ENCODE measurements around the gene IRX6. TPM values are rescaled to one million over a fixed set of nuclear protein-coding genes. Genes with fewer than 3 reads are reported as not detected.

The IRX6 gene
- total and polyA plus RNA-seq, 2 of the 4 experiments (the other 2 are of a cell fraction): not detected

DNA sequence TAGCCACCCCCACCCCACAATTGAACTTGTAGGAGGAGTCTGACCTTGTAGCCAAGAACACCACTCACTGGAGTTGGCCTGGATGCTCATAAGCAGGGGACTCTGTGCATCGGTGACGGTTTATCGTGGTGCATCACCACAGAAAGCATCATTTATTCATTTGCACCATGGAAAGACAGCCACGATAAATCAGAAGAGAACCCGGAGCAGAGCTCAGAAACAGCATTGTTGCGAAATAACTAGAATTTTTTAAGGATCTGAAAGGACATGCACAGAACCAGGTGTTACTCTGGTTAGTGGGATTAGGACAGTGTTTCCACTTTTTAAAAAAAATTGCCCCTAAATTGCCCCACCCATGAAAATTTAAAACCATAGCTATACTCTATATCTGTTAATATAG lies 44.4 kb upstream of the IRX6 start:
- Histone ChIP-seq H2BK120ac (ENCODE audit: low read depth, low read length) (no peak overlapping the region), H3K27me3 (ENCODE audit: control insufficient read depth, insufficient read depth, low read length) (no peaks in the 10 kb centered on the region), H4K91ac (ENCODE audit: insufficient read depth, low read depth, low read length) (no peak overlapping the region), H3K9ac (ENCODE audit: low read depth, low read length) (no peak overlapping the region), H4K20me1 (ENCODE audit: insufficient read depth, low read length) (no peaks in the 10 kb centered on the region), H3K23ac (ENCODE audit: low read depth, low read length) (no peak overlapping the region), H2BK5ac (ENCODE audit: low read depth, low read length, poor library complexity, severe bottlenecking) (no peak overlapping the region), H2AFZ (replicated peaks; ENCODE audit: low read length, poor library complexity) (no peak overlapping the region), H3K14ac (replicated peaks; ENCODE audit: low read depth, low read length) (no peak overlapping the region), H4K5ac (ENCODE audit: low read depth, low read length) (no peak overlapping the region), H3K4me1 (ENCODE audit: control insufficient read depth, insufficient read depth, low read length) (no peaks in the 10 kb centered on the region), H3K27ac (ENCODE audit: insufficient read depth, low read length) (no peak overlapping the region), H3K36me3 (ENCODE audit: control insufficient read depth, insufficient read depth, low read length) (no peaks in the 10 kb centered on the region), H3K18ac (ENCODE audit: low read depth, low read length) (no peak overlapping the region), H3K9me3 (ENCODE audit: control insufficient read depth, insufficient read depth, low read length) (no peaks in the 10 kb centered on the region), H3K4me3 (ENCODE audit: insufficient read depth, low read depth, low read length) (no peak overlapping the region), H3K79me1 (ENCODE audit: low read depth in 1 of 2, low read length in 2 of 2) (no peaks in the 10 kb centered on the region), H3K56ac (ENCODE audit: extremely low read depth, insufficient read depth, low read length) (no peak overlapping the region), H2AK5ac (ENCODE audit: low read depth, low read length) (no peak overlapping the region), H2BK15ac (ENCODE audit: low read depth, low read length) (no peak overlapping the region), H4K8ac (ENCODE audit: low read depth in 2 of 2, low read length in 2 of 2) (no peak overlapping the region), H3K9me1 (ENCODE audit: insufficient read depth, low read length) (no peaks in the 10 kb centered on the region), H2AK9ac (replicated peaks; ENCODE audit: low read depth, low read length, poor library complexity) (peak overlapping the region; percentile 42), H2BK20ac (ENCODE audit: low read depth, low read length) (no peak overlapping the region), H3K4me2 (ENCODE audit: low read depth, low read length) (no peak overlapping the region), H3K4ac (ENCODE audit: low read depth, low read length) (no peak overlapping the region)
- CTCF ChIA-PET: no interaction called here
- dilution Hi-C loops (cut with HindIII; ENCODE audit: low sequenced_read_pairs, unreplicated experiment): no loop called here
- no CpG with 5 or more reads among the region's 6 CpGs for WGBS, 2 experiments (ENCODE audit: extremely low coverage in 2 of 2, insufficient read length in 1 of 2)
- no peak for TF ChIP-seq MAZ (IDR thresholded peaks at IDR 0.05; ENCODE audit: borderline replicate concordance, low read depth, low read length)
- no peak for TF ChIP-seq NFE2L2 (IDR thresholded peaks at IDR 0.05; ENCODE audit: low read depth, low read length)
- TF ChIP-seq, protein P1, sequence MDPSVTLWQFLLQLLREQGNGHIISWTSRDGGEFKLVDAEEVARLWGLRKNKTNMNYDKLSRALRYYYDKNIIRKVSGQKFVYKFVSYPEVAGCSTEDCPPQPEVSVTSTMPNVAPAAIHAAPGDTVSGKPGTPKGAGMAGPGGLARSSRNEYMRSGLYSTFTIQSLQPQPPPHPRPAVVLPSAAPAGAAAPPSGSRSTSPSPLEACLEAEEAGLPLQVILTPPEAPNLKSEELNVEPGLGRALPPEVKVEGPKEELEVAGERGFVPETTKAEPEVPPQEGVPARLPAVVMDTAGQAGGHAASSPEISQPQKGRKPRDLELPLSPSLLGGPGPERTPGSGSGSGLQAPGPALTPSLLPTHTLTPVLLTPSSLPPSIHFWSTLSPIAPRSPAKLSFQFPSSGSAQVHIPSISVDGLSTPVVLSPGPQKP (IDR thresholded peaks at IDR 0.05; ENCODE audit: borderline replicate concordance, low read depth, low read length): no peak
- TF ChIP-seq CEBPB (IDR thresholded peaks at IDR 0.05; ENCODE audit: low read depth, low read length): peak; percentile 73
- no peak for TF ChIP-seq CHD1 (IDR thresholded peaks at IDR 0.05; ENCODE audit: low read depth, low read length)
- TF ChIP-seq POLR2A (IDR thresholded peaks at IDR 0.05; ENCODE audit: low read depth, low read length): no peak
- intact Hi-C loops (cut with micrococcal nuclease): no loop called here
- no TSS peak for BruUV-seq (replicated peaks)
- in situ Hi-C loops (cut with MboI; ENCODE audit: low sequenced_read_pairs): no loop called here
- POLR2A ChIA-PET (ENCODE audit: unreplicated experiment): interaction anchor here (0.6 kb wide), 1 partner anchor 392 kb away, joined by 3 read pairs; no protein-coding TSS in a partner anchor
- ATAC-seq (ENCODE audit: low read depth): no peak
- DNase-seq: no peak
